GM12874 (cell line): Measurements from ENCODE around the gene SPECC1.
A peak's percentile ranks its signal among the peaks of the same experiment; 100 is the strongest.

ENCODE experiments used
- TF ChIP-seq, protein P1 (sequence below): IDR thresholded peaks from 2 replicates; pipeline ENCODE4 v1.5.1; 2011; ENCODE audit warnings: low read depth, mild to moderate bottlenecking, control low read depth, low read length, moderate library complexity; ENCODE audit not compliant: insufficient read depth

The SPECC1 gene

DNA sequence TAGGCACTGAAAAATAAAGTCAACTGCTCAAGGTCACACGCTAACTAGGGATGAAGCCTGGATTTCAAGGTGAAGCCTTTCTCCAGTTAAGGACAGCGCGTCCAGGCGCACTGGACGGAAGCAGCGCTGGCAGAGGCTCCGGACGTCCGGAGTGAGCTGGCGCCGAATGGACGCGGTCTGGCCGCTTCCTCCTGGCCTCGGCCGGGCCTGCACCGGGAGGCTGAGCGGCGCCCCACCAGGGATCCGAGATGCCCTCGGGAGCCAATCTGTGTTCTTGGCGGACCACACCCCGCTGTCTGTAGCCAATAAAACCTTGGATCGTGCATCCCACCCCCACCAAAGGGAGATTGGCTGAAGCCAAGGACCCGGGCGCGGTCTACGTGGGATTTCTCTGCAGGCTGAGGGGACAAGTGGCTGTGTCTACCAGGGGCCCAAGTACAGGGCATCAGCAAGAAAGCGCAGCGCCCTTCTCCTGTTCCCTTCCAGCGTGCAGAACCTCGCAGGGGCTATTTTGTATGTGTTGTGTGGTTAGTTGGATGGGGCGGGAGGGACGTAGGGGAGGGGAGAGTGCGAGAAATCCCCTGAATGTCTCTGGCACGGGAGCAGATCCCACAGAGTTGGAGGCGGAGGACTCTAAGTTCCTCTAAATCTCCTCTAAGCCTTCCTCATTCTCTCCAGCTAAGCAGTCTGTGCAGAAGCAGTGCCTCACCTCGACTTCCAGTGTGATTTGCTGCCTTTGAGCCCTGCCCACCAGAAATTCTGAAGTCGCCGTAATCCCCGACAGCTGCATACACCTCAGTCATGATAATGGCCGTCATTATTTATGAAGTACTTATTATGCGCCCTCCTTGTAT is 29.0 kb upstream of the SPECC1 start:
- TF ChIP-seq, protein P1, sequence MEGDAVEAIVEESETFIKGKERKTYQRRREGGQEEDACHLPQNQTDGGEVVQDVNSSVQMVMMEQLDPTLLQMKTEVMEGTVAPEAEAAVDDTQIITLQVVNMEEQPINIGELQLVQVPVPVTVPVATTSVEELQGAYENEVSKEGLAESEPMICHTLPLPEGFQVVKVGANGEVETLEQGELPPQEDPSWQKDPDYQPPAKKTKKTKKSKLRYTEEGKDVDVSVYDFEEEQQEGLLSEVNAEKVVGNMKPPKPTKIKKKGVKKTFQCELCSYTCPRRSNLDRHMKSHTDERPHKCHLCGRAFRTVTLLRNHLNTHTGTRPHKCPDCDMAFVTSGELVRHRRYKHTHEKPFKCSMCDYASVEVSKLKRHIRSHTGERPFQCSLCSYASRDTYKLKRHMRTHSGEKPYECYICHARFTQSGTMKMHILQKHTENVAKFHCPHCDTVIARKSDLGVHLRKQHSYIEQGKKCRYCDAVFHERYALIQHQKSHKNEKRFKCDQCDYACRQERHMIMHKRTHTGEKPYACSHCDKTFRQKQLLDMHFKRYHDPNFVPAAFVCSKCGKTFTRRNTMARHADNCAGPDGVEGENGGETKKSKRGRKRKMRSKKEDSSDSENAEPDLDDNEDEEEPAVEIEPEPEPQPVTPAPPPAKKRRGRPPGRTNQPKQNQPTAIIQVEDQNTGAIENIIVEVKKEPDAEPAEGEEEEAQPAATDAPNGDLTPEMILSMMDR, result no peak

GRCh38 chr17:19986941-19987861 is 22.0 kb upstream of the SPECC1 start:
- TF ChIP-seq, protein P1, result no peak

GRCh38 chr17:19987897-19988296 is 21.3 kb upstream of the SPECC1 start:
- TF ChIP-seq, protein P1, result no peak

- TF ChIP-seq, protein P1, result no peak
These were observed 17.8 kb upstream of the SPECC1 start for GRCh38 chr17:19991252-19991885.

- TF ChIP-seq, protein P1, result peak; percentile 67
These were observed 16.1 kb upstream of the SPECC1 start for GRCh38 chr17:19992803-19993713.

- TF ChIP-seq, protein P1, result no peak
These were observed 13.1 kb upstream of the SPECC1 start for GRCh38 chr17:19996086-19996485.
